ENCODE data around the gene GAPDHS.
A peak's percentile ranks its signal among the peaks of the same experiment; 100 is the strongest.

GAPDHS gene

DNA sequence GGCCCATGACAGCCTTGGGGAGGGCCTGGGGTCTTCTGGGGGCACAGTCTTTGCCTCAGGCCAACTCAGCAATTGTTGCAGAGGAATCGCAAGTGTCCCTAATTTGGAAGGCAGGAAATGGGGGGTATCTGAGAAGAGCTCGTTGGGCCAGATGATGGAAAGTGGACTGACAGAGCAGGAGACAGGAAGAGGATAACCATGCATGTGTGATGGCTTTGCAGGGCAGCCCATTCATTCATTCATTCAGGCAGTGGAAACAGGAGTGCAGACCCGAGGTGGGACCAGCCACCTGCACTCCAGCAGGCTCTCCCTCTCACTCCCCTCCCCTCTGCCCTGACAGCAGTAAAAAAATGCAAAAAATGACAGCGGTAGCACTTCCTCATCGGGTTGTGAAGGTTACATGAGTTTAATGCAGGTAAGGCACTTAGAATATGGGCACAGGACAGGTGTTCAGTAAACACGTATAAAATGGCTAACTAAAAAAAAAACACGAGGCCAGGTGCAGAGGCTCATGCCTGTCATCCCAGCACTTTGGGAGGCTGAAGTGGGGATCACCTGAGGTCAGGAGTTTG, 7.2 kb downstream of the GAPDHS start:
- DNase-seq (ENCODE audit: low spot score) = no peak

DNA sequence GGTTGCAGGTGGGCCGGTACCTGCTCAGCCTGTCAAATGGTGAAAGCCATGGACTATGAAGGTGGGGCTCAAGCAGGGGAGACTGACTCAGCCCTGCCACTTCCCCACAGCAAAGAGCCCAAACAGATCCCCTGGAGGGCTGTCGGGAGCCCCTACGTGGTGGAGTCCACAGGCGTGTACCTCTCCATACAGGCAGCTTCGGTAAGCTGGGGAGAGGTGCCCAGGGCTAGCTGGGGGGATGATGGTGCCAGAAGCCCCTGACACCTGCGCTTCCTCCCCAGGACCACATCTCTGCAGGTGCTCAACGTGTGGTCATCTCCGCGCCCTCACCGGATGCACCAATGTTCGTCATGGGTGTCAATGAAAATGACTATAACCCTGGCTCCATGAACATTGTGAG, 9.0 kb downstream of the GAPDHS start:
- no peak for DNase-seq (ENCODE audit: low spot score)

DNA sequence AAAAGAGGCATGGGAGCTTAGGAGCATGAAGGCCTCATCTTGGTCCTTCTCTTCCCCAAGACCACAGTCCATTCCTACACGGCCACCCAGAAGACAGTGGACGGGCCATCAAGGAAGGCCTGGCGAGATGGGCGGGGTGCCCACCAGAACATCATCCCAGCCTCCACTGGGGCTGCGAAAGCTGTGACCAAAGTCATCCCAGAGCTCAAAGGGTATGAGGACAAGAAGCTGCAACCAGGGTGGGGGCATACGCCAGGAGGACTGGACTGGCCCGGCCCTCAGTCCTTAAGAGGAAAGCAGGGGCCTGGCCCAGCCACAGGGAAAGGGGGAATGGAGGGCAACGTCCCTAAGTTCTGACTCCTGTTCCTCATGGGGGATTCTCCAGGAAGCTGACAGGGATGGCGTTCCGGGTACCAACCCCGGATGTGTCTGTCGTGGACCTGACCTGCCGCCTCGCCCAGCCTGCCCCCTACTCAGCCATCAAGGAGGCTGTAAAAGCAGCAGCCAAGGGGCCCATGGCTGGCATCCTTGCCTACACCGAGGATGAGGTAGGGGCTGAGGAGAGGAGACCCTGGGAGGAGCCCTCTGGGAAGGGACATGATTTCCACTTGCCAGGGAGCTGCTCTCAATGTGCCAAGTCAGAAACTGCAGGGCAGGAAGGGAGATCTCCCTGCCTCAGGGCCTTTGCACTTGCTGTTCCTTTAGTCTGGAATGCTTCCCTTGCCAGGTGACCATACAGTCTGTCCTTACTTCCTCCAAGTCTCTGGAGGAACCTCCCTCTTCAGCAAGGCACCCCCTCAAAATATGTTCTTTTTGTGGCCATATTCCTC, 10.2 kb downstream of the GAPDHS start:
- DNase-seq (ENCODE audit: low spot score) = no peak

DNA sequence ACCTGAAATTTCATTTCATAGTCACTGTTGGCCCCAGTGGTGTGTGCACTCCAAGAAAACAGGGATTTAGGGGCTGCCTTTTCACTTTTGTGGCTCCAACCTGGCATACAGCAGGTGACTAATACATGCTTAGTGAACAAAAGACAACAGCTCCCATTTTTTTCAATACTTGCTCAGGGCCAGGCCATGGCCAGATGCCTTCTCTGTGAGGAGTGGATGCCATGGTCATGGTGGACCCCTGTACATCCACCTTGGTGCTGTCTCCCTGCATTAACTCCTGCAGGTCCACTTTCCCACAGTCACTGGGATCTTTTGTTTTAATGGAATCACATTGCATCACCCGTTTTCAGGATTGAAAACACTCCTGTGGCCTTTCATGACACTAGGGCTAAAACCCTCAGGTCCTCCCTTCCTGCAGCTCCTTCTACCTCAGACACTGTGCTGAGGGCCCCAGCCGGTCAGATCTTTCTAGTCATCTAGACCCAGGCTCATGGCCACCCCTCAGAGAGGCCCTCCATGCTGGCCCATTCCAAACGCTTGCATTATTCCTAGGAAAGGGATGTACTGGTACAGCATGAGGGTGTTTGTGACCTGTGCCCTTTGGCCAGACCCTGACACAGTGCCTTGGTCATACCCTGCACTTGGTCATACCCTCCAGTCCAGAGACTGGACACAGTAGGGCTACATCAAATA, 11.0 kb downstream of the GAPDHS start:
- DNase-seq (ENCODE audit: low spot score) = no peak

DNA sequence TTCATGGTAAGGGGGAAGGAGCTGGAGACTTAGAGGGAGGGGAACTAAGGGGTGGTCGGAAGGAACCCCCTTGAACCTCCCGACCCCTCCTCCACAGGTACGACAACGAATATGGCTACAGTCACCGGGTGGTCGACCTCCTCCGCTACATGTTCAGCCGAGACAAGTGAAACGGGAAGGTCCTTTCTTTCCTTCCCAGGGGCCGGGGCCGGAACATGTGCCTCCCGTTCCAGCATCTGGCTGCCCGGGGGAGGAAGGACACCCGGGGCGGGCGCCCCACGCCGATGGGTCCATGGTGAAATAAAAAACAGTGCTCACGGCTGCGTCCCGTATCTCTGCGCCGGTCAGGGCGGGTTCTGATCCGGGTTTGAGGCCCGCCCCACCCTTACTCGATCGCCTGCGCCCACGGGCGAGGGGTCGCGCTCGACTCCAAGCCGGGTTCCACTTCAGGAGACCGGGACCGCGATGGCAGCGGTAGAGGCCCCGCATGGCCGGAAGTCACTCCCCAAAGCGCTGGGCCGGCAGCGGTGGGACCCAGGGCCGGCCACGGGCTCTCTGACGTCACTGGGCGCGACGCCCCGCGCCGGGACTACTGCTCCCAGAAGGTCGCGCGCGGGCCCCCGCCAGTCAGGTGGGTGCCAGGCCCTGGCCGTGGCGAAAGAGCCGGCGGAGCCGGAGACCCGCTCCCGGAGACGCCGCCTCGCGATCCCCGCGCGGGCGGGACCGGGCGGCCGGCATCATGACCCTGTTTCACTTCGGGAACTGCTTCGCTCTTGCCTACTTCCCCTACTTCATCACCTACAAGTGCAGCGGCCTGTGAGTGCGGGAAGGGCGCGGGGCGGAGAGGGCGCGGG, 12.0 kb downstream of the GAPDHS start, which contains the start of gene TMEM147:
Gene TMEM147, plus strand, starts transcription at position 626 of the 854 bp plus-strand sequence. Its CDS starts 114 bp downstream, at position 740.
- DNase-seq (ENCODE audit: low spot score) = peak; percentile 84

DNA sequence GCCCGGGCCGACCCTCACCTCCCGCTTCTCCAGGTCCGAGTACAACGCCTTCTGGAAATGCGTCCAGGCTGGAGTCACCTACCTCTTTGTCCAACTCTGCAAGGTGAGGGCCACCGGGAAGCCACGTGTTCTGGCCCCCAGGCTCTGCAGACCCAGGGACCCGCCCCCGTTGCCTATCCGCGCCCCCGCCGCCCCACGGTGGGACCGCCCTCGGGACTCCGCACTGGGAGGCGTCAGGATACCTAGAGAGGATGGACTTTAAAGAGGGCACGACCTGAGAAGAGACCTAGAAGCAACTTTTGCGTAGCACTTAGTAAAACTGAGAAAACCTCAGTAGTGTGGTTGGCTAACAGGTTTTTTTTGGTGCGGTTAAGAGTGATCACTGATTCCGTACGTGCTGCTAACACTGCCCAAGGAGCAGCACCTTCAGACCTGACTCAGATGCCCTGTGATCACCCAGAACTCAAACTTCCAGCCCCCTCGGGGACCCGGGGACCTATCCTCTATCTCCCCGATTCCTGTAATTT, 12.7 kb downstream of the GAPDHS start:
- DNase-seq (ENCODE audit: low spot score) = peak; percentile 49

DNA sequence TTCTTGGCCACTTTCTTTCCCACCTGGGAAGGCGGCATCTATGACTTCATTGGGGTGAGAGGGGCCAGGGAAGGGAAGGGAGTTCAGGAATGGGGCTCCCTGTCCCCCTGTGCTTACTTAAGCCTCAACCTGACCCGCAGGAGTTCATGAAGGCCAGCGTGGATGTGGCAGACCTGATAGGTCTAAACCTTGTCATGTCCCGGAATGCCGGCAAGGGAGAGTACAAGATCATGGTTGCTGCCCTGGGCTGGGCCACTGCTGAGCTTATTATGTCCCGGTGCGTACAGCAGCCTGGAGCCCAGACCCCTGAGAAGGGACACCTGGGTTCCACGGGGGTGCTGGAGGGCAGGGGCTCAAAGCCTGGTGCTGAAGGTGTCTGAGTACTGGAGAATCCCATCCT, 13.3 kb downstream of the GAPDHS start:
- DNase-seq (ENCODE audit: low spot score) = no peak

DNA sequence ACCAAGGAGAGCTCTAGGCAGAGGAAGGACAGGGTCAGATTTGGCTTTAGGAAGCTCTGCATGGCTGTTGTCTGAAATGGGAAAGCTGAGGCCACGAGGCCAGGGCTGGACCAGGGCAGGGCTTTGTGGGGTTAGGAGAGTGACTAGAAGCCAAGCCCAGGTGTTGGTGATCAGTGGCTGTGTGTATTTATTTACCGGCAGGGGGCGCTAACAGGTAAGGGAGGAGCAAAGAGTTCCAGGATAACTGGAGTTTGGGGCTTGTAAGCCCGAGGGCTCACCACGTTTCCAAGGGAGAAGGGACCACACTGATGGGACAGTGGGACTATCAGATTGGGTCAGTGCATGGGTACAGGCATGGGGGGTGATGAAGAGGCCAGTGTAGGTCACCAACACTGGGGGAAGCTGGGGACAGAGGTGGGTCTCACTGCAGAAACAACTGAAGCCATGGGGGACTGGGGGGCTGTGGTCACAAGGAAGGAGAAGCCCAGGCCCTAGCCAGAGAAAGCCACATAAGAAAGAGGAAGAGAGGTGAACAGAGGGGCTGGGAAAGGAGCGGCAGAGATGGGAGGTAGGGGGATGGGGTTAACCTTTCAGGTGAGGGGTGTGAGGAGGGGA, 16.0 kb downstream of the GAPDHS start:
- peak; percentile 85 for DNase-seq (ENCODE audit: low spot score)

DNA sequence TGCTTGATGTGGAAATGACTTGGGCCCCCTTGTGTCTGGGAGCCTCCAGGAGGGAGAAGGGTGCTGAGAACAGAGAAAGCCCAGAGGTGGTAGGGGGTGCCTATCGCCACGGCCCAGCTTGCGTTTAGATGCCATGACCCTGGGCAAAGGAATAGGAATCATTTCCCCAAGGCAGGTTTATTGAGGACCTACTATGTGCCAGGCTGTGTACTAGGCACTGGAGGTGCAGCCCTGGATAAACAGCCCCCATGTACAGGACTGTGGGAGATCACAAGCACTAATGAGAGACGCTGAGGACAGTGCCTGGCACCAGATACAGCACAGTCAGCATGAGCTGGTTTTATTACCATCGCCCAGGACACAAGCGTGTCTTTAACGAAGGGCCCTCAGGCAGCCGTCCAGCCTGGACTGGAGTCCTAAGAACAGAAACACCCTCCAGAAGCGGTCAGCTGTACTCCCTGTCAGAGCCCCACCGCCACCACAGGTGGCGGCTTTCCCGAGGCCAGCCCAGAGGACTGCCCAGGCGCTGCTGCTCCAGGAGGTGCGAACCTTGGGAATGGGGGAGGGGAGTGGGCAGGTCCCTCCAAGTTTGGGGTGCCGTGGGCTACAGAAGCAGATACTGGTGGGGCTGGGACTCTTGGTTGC, 16.7 kb downstream of the GAPDHS start:
- DNase-seq (ENCODE audit: low spot score) = no peak

DNA sequence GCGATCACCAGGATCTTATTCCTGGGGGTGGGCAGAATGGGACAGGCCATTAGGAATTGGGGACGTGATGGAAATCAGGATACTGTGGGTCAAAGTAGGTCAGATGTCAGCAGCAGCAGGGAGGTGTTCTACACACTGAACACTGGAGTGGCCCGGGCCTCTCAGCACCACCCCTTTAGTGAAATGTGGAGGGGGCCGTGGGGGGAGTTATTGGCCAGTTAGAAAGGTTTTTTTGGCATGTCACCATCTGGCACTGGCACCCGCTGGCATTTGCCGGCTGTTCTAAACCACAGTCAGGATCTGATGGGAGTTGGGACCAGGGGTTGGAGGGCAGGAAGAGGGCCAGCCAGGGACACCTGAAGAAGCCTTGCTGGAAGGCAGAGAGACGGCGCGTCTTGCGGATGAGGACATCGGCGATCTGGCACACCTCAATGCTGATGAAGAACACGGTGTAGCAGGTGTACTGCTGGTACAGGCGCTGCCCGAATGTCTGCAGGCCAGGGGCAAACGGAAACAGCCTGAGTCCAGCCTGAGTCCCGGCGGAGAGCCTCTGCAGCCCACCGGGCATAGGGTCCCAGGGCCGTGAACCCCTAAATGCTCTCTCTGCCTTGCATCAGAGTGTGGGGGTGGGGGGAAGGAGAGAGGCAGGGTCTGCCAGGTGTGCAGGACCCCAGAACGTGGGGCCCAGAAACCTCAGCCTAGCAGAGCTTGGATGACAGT, 18.0 kb downstream of the GAPDHS start:
- DNase-seq (ENCODE audit: low spot score) = no peak

DNA sequence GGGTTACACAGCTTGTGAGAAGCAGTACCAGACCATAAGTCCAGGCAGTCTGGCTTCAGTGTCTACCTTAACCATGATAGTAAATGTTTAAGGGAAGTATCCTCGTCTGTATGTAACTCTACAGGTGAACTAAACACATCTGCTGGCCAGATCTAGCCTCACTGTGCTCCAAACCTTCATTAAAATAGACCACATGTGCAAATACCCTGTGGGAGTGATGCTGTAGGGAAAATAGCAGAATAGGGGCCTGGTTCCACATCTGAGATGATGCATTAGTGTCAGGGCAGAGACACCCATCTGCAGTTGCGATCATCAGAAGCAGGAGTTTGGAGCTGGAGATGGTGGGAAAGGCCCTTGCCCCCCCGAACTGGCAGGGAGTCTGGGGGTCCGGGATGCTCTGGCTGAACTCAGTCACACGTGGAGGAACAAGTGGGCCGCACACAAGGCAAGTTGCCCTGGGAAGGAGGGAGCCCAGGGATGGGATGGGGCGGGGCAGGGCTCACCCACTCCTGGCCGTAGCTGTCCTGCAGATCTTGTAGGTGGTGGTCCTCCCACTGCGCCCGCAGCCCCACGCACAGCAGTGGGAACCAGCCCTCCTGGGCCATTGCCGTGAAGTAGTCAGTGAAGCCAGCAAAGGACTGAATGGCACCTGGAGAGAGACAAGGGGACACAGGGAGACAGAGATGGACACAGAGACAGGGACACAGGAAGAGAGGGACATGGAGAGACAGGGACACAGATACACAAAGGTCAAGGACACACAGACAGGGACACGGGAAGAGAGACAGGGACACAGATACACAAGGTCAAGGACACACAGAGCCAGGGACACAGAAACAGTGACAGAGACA, 19.5 kb downstream of the GAPDHS start:
- no peak for DNase-seq (ENCODE audit: low spot score)

DNA sequence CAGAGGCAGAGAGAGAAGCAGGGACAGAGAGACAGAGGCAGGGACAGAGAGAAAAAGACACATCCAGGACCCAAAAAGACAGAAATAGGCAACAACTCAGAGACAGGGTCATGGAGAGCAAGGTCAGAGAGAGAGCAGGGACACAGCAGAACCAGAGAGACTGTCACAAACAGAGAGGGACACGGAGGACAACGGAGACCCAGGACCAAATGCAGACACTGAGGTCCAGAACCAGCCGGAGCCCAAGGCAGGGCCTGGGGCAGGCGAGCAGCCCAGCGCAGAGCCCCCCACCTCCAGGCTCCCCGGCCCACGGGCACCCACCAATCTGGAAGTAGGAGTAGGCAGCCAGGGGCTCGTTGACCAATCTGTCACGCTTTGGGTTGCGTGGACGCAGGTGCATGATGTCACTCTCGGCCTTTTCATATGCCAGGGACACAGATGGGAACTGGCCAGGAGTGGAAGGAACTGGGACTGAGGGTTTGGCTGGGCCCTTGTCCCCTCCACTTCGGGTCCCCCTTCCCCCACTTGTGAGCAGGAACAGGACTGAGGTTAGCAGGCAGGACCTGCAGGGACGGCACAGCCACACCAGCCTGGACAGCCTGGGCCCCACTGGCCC, 20.2 kb downstream of the GAPDHS start:
- no peak for DNase-seq (ENCODE audit: low spot score)

DNA sequence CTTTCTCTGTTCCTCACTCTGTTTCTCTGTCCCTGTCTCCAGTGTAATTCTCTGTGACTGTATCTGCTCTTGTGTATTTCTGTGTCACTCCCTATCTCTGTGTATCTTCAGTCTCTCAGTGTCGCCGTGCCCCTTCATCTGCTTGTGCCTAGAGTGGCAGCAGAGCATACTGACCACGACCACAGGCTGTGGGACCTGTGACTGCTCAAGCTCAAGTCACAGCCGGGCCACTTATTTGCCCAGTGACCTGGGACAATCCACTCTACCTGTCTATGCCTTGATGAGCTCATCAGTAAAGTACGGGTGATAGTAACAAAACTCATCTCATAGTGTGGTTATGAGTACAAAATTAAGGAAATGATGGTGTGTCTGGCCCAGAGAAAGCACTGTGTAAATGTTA, 20.8 kb downstream of the GAPDHS start:
- no peak for DNase-seq (ENCODE audit: low spot score)

DNA sequence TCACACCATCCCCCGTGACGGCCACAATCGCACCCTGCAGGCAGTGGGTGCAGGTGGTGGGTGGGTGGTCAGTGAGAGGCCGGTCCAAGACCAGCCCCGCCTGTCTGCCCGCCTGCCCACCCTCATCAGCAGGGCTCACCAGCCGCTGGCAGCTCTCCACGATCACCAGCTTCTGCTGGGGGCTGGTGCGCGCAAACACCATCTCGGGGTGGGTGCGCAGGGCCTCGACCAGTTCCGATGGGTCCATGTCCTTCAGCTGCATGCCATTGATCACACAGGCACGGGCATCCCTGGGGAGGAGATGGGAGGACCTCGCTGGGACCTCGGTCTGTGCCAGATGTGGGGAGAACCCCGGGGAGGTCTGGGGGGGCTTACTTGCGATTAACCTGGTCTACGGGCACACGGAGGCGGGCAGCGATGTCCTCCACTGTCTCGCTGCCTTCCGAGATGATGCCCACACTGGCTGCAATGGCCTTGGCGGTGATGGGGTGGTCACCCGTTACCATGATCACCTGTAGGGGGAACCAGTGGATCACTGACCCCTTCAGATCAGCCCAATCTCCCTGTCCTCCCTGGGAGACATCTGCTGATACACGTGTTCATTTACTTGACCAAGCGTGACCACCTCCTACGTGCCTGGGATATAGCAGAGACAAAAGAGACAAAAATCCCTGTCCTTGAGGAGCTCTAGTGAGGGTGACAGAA, 22.2 kb downstream of the GAPDHS start:
- DNase-seq (ENCODE audit: low spot score) = peak; percentile 46

DNA sequence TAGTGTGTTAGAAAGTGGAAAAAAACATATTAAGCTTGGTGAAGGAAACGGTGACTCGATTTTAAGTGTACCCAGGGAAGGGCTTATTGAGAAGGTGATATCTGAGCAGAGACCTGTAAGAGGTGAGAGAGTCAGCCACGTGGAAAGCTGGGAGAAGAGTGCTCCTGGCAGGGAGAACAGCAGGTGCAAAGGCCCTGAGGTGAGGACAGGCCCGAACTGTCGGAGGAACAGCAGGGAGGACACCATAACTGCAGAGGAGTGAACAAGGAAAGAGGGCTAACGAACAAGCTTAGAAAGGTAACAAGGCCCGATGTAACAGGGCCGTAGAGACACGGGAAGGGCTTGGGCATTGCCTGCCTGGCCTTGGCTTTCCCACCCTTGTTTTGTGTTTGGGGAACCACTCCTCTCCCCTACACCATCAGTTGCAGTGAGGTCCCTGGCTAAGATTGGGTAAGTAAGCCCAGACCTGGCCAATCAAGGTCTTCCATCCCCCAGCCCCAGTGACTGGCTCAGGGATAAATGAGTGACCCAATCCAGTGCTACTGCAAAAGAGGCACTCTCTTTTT, 22.9 kb downstream of the GAPDHS start:
- no peak for DNase-seq (ENCODE audit: low spot score)

DNA sequence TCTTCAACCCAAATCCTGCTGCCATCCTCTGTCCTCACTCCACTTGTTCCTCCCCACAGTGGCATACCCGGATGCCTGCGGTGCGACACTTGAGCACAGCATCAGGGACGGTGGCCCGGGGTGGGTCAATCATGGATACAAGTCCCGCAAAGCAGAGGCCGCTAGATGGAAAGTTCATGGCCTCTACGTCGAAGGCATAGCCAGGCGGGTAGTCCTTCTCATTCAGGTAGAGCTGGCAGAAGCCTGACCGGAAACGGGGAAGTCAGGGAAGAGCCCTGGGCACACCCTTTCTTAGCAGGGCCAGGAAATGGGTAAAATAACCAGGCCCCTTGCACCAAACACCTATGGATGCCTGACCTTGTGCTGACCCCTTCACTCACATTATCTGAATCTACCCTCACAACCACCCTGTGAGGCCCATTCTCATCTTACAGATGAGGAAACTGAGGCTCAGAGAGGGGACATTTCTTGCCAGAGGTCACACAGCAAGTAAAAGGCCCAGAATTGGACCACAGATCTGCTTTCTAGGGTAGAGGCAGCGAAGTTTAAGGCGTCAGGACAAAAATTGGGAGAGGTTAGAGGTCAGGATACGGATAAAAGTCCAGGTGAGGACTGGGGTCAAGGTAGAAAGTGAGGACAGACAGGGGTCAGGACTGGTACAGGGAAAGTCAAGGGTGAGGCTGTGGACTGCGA, 23.7 kb downstream of the GAPDHS start:
- DNase-seq (ENCODE audit: low spot score) = no peak
